Measurements from ENCODE around the gene CCDC32. TPM values are rescaled to one million over a fixed set of nuclear protein-coding genes. Genes with fewer than 3 reads are reported as not detected.
"Not testable (repeated sequence)": the region's sequence is repeated elsewhere in the genome, so short reads cannot be mapped to it uniquely, and the experiment has no call there.

Gene CCDC32
- total and polyA plus RNA-seq, 2 of the 13 experiments (the other 11 are each of a cell fraction or from before 2014, with no cell fraction given): 10.8 to 23.2 TPM

GRCh38 chr15:40578892-40579291 is 14.1 kb upstream of the CCDC32 start (continued):
- TF ChIP-seq SP1 (IDR thresholded peaks at IDR 0.05) (no peak), SP1 (CRISPR knock-in tag; IDR thresholded peaks at IDR 0.05) (no peak), POGK (CRISPR knock-in tag; conservative IDR thresholded peaks at IDR 0.05) (no peak), MXD1 (CRISPR knock-in tag; IDR thresholded peaks at IDR 0.05) (no peak), YEATS4 (CRISPR knock-in tag; IDR thresholded peaks at IDR 0.05; ENCODE audit: borderline replicate concordance) (no peak), ZNF543 (CRISPR knock-in tag; IDR thresholded peaks at IDR 0.05) (no peak), ADNP (CRISPR knock-in tag; IDR thresholded peaks at IDR 0.05) (no peak), ZSCAN12 (CRISPR knock-in tag; IDR thresholded peaks at IDR 0.05) (no peak), U2AF2 (IDR thresholded peaks at IDR 0.05; ENCODE audit: low read depth, low read length) (no peak), ZNF577 (CRISPR knock-in tag; IDR thresholded peaks at IDR 0.05; ENCODE audit: borderline replicate concordance, low read depth) (no peak), ZNF615 (CRISPR knock-in tag; IDR thresholded peaks at IDR 0.05; ENCODE audit: borderline replicate concordance) (no peak)

GRCh38 chr15:40576914-40577313 is 12.1 kb upstream of the CCDC32 start:
- H3K27me3 ChIP-seq (ENCODE audit: control insufficient read depth in 1 of 2, insufficient read depth in 2 of 2, low read length in 2 of 2); H3K9ac ChIP-seq (ENCODE audit: insufficient read depth, low read depth, low read length); H4K20me1 ChIP-seq (ENCODE audit: insufficient read depth, low read length); BruUV-seq (replicated peaks); H3K9me3 ChIP-seq (ENCODE audit: low read length); H3K4me2 ChIP-seq (ENCODE audit: low read depth, low read length); ATAC-seq; POLR2A ChIA-PET; FAIRE-seq; CTCF ChIA-PET (ENCODE audit: low intra/inter-chr PET ratio, low total read pairs); H3K4me3 ChIP-seq (replicated peaks in 1 of 3; ENCODE audit: insufficient read depth in 1 of 3, low read depth in 2 of 3, low read length in 3 of 3); DNase-seq (ENCODE audit: low spot score); in situ Hi-C loops (cut with HindIII; ENCODE audit: extremely low pct_ligation_motif_present, low pct_unique_long_range_greater_than_20kb); H3K79me2 ChIP-seq (ENCODE audit: insufficient read depth, low read length); intact Hi-C loops (cut with micrococcal nuclease; ENCODE audit: unreplicated experiment); H2AFZ ChIP-seq (ENCODE audit: low read length); H3K27ac ChIP-seq (ENCODE audit: extremely low read length, insufficient read depth, low read length): not testable (repeated sequence)
- WGBS (ENCODE audit: low lambda C conversion rate): over 99% methylated on average over 5 of the region's 5 CpGs
- peaks cover 10% of the 10 kb centered on the region; the same call in 1 of the 2 replicates for H3K4me1 ChIP-seq (ENCODE audit: insufficient read depth, low read length)
- H3K36me3 ChIP-seq (replicated peaks in 1 of 2; ENCODE audit: control insufficient read depth in 1 of 2, insufficient read depth in 2 of 2, low read length in 2 of 2): peaks cover 7 to 12% of the 10 kb centered on the region in 2 experiments; a peak in 4 of 5 replicates
